Heart left ventricle (tissue), 13 donors: ENCODE results near the gene SPESP1.
A peak's percentile ranks its signal among the peaks of the same experiment; 100 is the strongest.

Experiments used
- POLR2A ChIP-seq, 2 donors: fragments of 450-650 bp; IDR thresholded peaks; one replicate each; pipeline ENCODE4 v1.6.1; 2017; ENCODE audit warnings: antibody characterized with exemption in 2 of 2, mild to moderate bottlenecking in 2 of 2, moderate library complexity in 2 of 2
- TF ChIP-seq, protein P1 (sequence below), 12 donors: fragments of 200-600 bp; sonication (generic) in 4 of 12; IDR thresholded peaks; one replicate each; pipeline versions ENCODE4 v1.5.0 to v1.8.0; 2018 to 2022; ENCODE audit warnings: antibody characterized with exemption in 12 of 12, mild to moderate bottlenecking in 5 of 12
- donor health status: ischemic (EF 13 %, LVEDD 7.1; RV severe dilation, severe dysfunction).
- donor health status: DM: no; HTN: yes; CAD: no.
- donor health status: DM: no; HTN: no; CAD: no.
- donor health status: ischemic (EF 25% LVEDD 6.9; RV normal size, moderate dysfunction).
- donor health status: ischemic (EF 25% LVEDD 5.7; RV mildly dilated, moderate dysfunction).
- donor health status: ischemic (EF 35%, LVEDD 5.7; RV mildly dilated, moderate dysfunction).
- donor health status: nonischemic (EF 11% LVEDD 7.7; RV severe dilation, severe dysfunction).
- donor health status: DM: yes; HTN: yes; CAD: no.
- donor health status: PGD.
- donor health status: ischemic (EF 29% LVEDD 5.4; RV normal size, mild dysfunction).
- donor health status: nonischemic (EF 23%, LVEDD 6.1; RV moderate dilation, normal function).

GRCh38 chr15:68924866-68925560, 5.3 kb upstream of the SPESP1 start:
- TF ChIP-seq POLR2A (IDR thresholded peaks at IDR 0.05) = no peak
- TF ChIP-seq, protein P1, sequence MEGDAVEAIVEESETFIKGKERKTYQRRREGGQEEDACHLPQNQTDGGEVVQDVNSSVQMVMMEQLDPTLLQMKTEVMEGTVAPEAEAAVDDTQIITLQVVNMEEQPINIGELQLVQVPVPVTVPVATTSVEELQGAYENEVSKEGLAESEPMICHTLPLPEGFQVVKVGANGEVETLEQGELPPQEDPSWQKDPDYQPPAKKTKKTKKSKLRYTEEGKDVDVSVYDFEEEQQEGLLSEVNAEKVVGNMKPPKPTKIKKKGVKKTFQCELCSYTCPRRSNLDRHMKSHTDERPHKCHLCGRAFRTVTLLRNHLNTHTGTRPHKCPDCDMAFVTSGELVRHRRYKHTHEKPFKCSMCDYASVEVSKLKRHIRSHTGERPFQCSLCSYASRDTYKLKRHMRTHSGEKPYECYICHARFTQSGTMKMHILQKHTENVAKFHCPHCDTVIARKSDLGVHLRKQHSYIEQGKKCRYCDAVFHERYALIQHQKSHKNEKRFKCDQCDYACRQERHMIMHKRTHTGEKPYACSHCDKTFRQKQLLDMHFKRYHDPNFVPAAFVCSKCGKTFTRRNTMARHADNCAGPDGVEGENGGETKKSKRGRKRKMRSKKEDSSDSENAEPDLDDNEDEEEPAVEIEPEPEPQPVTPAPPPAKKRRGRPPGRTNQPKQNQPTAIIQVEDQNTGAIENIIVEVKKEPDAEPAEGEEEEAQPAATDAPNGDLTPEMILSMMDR (IDR thresholded peaks at IDR 0.05) = peak; percentile 62 to 92 (median 76)
